Fibroblast of peridontal ligament (primary cell): ENCODE measurements around the gene PRELID1.

Experiments used
- DNase-seq: peaks from one replicate; pipeline ENCODE4 v3.0.0-alpha.2; 2010; ENCODE audit errors: extremely low read depth

PRELID1 gene

DNA sequence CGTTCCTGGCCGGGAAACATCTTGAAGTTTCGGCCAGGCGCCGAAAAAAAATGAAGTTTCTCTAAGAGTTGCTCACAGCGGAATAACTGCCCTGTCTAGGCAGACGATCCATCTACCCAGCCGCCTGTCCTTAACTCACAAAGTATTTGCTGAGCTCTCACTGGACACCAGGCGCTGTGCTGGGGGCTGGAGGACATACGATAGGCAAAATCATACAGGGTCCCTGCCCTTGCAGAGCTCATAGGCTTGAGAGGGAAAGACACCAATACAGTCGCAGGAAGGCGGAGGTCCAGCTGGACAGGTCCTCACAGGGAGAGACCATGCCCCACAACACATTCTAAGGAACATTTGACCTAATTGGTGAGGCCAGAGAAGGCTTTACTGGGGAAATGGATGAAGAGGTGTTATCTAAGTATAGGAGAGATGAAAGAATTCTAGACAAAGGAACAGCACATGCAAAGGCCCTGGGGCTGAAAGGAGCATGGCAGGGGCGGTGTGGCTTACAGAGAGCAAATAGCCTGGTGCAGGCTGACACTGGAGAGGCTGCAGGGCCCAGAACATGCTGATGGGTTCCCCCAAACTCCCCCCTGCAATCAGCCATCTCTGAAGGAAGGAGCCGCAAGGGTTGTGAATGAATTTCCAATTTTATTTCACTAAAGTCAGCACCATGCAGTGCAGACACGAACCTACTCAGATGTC is 10.1 kb downstream of the PRELID1 start:
- DNase-seq, result no peak

DNA sequence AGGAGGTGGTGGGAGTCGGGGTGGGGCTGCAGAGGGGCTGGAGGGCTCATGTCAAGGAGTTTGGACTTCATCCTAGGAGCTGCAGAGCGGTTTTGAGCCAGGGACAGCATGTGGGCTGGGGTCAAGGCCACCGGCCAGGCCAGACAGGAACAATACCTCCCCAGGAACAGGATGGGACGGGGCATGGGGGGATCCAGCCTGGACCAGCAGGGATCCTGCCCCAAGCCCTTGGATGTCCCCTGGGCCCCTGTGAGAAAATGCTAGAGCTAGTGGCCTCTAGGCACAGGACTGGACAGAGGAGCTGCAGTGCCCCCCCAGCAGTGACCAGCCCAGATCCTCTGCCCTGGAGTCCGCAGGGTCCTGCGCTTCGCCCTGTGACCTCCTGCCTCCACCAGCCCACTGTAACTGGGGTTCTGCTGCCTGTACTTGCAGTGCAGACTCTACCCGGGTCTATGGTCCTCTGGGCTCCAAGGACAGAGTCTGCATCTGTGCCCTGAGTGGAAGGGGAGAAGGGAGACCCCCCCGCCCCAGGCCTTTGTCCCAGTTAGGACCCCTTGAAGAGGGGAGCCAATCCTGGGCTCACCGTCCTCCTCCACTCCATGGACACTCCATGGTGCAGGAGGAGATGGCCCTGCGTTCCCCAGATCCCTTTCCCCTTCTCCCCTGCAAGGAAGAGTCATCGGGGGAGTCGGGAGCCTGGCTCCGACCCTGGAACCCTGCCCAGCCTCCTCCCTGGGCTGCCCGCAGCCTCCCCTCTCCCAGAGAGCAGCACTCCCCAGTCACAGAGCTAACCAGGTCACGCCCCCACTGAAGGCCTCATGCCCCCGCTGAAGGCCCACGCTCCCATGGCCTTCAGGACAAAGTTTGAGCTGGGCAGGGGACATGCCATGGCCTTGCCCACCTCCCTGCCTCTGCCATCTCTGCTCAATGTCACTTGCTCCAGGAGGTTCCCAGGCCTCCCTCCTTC is 11.1 kb downstream of the PRELID1 start:
- DNase-seq, result no peak

- no peak for DNase-seq
Measured at GRCh38 chr5:177315411-177315810, 11.8 kb downstream of the PRELID1 start.

DNA sequence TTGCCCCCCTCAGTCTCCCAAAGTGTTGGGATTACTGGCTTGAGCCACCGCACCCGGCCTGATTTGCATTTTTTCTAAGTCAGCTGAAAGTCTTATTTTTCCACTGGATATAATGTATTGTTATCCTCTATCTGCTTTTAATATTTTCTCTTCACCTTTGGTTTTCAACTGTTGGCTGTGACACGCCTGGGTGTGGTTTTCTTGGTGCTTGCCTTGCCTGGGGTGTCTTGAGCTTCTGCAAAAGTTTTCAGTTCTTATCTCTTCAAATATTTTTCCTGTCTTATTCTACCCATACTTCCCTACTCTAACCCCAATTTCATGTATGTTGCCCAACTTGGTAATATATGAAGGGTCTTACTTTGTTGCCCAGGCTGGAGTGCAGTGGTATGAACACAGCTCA is 12.4 kb downstream of the PRELID1 start:
- no peak for DNase-seq

DNA sequence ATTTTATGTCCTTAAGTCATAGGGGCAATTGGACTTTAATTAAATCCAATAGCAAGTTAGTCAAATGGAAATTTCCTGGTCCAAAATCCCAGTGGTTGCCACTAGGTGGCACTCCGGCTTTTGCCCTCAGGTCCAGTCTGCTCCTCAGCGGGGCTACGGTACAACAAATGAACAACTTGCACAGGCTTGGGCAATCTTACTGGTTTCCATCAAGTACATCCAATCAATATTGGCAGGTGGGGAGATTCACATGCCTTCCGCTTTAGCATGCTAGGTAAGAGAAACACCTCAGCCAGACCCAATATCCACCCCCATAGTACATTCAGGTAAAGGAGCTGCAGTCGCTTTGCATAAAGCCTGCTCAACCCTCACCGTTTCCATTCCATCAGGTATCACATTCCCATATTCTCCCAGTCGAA is 14.4 kb downstream of the PRELID1 start:
- peak; percentile 84 for DNase-seq

DNA sequence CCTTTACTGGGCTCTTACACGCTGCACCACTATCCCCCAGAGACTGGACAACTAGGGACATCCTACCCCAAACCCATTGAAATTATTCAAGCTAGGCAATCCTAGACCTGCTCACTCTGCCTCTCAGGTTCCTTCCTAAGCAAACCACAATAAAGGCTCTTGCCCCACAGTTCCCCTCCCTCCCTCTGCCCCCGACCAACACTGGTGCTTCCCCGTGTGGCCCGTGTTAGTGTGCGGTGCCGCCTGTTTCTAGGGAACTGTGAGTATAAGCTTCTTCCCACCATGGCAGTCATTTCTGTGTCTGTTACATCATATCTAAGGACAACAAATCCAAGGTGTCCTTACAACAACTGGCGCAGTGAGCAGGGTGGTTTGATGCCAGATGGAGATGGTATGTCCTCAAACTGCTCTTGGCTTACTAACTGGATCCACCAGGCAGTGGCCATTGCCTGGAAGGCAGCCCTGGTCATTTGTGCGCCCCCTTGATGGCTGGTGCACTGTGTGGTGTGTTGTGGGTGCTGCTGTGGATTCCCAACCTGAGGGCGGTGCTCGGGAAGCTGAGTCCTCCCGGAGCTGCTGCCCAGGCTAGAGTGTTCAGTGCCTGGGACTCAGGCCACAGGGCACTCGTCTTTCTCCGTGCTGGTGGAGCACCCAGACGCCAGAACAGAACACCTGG is 16.5 kb downstream of the PRELID1 start:
- DNase-seq, result no peak

GRCh38 chr5:177320879-177321278 is 17.3 kb downstream of the PRELID1 start:
- no peak for DNase-seq

DNA sequence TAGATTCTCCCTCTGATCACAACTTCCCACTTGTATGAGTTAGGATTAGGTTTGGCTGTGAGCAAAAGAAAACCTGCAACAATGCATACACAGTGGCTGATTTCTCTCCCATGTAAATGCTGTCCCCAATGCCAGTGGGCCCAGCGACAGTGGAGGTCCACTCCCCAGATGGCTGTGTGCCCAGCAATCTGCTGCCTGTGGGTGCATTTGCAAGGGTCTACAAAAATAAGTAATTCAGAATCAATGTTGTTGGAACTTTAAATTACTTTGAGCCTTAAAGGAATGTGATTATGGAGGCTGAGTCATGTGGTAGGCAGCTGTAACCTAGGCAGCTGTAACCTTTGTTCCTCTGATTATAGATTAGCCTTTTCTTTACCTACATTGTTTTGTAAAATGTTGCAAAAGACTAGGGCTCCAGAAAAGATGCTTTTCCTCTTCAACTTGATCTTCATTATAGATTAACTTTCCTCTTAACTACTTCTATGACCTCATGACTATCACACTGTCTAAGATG is 22.3 kb downstream of the PRELID1 start:
- DNase-seq, result no peak

DNA sequence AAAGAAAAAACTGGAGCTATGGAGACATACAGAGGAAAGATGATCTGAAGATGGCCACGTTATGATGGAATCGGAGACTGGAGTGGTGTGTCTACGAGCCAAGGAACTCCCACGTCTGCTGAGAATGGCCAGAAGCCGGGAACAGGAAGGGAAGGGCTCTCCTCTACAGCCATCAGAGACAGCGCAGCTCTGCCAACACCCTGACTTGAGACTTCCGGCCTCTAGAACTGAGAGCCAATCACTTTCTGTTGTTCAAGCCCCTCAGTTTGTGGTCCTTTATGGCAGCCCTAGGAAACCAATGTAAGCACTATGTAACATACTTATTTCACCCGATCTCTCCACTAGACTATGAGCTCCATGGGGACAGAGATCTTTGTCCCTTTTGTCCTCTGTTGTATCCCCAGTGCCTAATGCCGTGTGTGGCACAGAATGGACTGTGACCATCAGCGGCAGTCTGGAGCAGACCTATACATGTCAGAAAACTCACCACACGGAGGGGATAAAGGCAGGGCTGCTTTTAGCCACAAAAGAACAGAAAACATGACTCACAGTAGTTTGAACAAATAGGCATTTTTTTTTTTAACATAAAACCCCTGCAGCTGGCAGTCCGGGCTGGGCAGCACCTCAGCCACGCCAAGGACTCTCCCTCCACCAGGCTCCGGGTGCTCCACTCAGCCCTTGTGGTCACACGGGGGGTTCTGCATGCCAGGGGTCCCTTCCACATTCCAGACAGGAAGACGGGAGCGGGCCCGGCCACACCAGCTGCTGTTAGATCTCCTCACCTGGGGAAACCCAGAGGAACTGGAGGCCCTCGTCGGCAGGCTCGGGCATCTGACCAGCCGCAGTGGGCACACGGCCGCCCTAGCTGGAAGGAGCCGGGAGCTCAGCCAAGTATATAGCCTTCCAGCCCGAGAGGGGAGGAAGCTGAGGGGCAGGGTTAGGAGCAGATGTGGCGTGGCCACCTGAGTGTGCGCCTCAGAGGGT is 24.2 kb downstream of the PRELID1 start:
- peak; percentile 10 for DNase-seq

- no peak for DNase-seq
Measured at GRCh38 chr5:177328545-177329231, 25.1 kb downstream of the PRELID1 start.

GRCh38 chr5:177329883-177330282 is 26.3 kb downstream of the PRELID1 start:
- DNase-seq, result no peak

DNA sequence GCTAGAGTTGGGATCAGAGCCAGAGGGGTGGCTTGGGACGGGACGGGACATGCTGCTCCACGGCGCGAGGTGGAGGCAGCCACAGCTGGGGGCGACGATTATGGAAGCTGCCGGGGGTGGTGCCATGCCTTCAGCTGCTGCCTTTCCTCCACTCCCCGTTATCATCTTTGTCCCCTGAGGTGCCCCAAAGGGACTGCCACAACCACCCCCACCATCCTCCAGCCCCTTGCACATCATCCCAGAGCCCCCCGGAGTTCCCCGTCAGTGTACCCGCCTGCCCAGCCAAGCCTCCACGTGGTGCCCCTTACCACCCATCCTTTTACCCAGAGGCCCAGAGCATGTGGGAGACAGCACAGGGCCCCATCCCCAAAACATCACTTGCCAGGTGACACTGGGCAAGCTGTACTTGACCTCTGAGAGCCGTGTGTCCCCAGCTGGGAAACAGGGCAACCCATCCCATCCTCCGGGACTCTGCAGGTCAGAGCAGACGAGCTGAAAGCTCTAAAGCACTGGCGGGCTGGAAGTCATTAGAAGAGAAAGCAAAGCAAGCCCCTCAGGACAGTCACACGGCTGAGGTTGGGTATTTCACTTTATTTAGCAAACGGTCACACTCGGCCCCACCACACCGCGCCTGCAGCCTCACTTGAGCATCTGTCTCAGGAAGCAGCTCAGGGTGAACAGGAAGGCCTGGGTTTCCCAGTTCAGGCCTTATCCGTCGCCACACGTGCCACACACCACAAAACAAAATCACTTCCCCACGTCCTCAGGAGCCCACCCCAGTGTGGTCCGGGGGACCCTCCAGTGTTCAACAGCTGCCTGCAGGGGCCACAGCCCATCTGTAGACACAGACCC is 27.6 kb downstream of the PRELID1 start:
- no peak for DNase-seq

- no peak for DNase-seq
Measured at GRCh38 chr5:177332031-177332895, 28.7 kb downstream of the PRELID1 start.

DNA sequence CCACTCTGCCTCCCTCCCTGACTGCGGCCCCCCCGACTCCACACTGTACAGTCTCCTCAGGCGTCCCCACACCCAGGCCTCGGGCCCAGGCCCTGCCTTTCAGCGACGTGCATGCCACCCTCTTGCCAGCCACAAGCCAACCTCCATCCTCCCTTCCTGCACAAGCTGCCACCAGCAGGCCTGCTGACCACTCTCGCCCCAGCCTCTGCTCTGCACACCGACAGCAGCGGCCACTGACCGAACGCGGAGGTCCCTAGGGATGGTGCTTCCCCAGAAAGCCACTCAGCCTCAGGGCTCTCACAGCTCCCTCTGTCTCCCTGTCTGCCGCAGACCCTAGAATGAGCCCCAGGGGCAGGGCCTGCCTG is 29.3 kb downstream of the PRELID1 start:
- no peak for DNase-seq

- no peak for DNase-seq
Measured at GRCh38 chr5:177333420-177334154, 30.0 kb downstream of the PRELID1 start.

GRCh38 chr5:177334155-177334551 is 30.6 kb downstream of the PRELID1 start:
- no peak for DNase-seq

DNA sequence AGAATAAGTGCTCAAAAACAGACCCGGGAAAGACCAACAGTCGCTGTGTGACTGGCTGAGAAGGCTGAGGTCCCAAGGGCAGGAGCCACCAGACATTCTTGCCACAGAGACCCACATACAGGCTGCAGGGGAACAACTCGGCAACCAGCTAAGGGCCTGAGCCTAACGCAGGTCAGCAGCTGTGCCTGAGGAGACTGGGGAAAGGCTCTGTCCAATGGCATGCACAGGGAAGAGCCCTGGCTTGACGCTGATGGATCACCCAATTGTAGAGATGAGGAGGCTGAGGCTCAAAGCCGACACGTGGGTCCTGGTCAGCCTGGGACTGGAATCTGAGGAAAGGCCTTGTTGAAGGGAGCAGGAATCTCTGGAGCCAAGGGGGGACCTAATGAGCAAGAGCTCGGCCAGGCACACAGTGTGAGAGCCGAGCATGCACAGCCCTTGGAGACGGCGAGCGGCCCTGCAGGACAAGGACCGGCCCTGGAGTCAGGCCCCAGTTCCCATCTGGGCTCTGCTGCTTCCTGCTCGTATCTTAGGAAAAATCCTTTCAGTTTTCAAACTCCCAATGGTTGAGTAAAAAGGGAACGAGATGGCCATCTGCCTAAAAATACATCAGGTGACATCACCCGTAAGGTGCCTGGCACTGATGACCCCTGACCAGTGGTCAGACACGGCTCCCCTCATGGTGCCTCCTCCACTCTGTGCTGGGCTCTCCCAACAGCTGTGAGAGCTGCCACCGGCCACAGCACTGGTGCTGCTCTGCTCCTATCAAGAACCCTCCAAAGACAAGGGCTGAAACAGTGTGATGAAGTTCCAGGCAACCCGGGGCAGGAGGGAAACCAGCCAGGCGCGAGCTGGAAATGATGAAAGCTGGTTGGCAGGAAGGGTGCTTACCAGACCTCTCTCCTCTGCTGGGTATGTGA is 31.4 kb downstream of the PRELID1 start:
- no peak for DNase-seq
